ENCODE measurements around the gene DTHD1. TPM values are rescaled to one million over a fixed set of nuclear protein-coding genes. Genes with fewer than 3 reads are reported as not detected.

DTHD1 gene
- total and polyA plus RNA-seq, 4 donors = 1.5 to 33.4 (median 9.1) TPM

GRCh38 chr4:36320117-36320896 is 38.9 kb downstream of the DTHD1 start:
- ATAC-seq (ENCODE audit: insufficient read depth, low FRiP score) (no peak), DNase-seq (no peak)
- H3K27ac ChIP-seq (ENCODE audit: low read depth in 1 of 2, low read length in 1 of 2) = no peak overlapping the region
- TF ChIP-seq CTCF (IDR thresholded peaks at IDR 0.05; ENCODE audit: control extremely low read depth, extremely low read depth) = no peak
- H3K4me3 ChIP-seq = no peak overlapping the region
- H3K27me3 ChIP-seq (ENCODE audit: control insufficient read depth in 3 of 3, insufficient read depth in 3 of 3, low read length in 2 of 3) = no peaks in the 10 kb centered on the region
- no peaks in the 10 kb centered on the region for H3K4me1 ChIP-seq (ENCODE audit: control insufficient read depth in 5 of 5, insufficient read depth in 5 of 5, low read length in 5 of 5)
- H3K9me3 ChIP-seq (ENCODE audit: control insufficient read depth in 4 of 4, insufficient read depth in 3 of 4, low read length in 3 of 4) = no peaks in the 10 kb centered on the region
- 85 to 86% methylated on average over 6 of the region's 6 CpGs for WGBS, 2 donors
- H3K36me3 ChIP-seq (ENCODE audit: control insufficient read depth in 4 of 4, insufficient read depth in 4 of 4, low read length in 4 of 4) = no peaks in the 10 kb centered on the region
- no peak overlapping the region for H3K9ac ChIP-seq (ENCODE audit: insufficient read depth in 1 of 2, low read length in 2 of 2)

GRCh38 chr4:36321176-36321575 is 39.8 kb downstream of the DTHD1 start:
- DNase-seq (no peak), ATAC-seq (ENCODE audit: insufficient read depth, low FRiP score) (no peak)
- Histone ChIP-seq H3K4me3 (no peak overlapping the region), H3K36me3 (ENCODE audit: control insufficient read depth in 4 of 4, insufficient read depth in 4 of 4, low read length in 4 of 4) (no peaks in the 10 kb centered on the region), H3K27me3 (ENCODE audit: control insufficient read depth in 3 of 3, insufficient read depth in 3 of 3, low read length in 2 of 3) (no peaks in the 10 kb centered on the region), H3K9ac (ENCODE audit: insufficient read depth in 1 of 2, low read length in 2 of 2) (no peak overlapping the region), H3K27ac (ENCODE audit: low read depth in 1 of 2, low read length in 1 of 2) (no peak overlapping the region), H3K4me1 (ENCODE audit: control insufficient read depth in 5 of 5, insufficient read depth in 5 of 5, low read length in 5 of 5) (no peaks in the 10 kb centered on the region), H3K9me3 (ENCODE audit: control insufficient read depth in 4 of 4, insufficient read depth in 3 of 4, low read length in 3 of 4) (no peaks in the 10 kb centered on the region)
- no peak for TF ChIP-seq CTCF (IDR thresholded peaks at IDR 0.05; ENCODE audit: control extremely low read depth, extremely low read depth)
- WGBS, 2 donors = 53 to 74% methylated on average over 4 of the region's 4 CpGs

DNA sequence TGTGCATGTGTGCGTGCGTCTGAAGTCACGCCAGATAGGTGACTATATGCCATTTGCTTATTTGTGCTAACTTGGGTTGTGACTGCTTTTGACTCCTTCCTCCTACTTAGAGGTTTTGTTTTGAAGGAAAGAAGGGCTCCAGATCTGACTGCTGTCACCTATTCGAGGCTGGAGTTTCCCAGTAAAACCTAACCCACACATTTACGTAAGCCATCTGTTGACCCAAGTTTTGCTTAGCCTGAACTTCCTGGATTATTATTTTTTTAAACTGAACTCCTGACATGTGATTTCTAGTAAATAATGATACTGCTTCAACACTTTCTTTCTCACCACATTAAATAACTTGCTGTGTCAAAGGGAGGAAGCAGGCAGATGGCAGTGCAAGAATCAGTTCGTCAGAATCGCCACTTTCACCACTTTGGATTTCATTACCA is 41.5 kb downstream of the DTHD1 start:
- peak; percentile 37 for ATAC-seq (ENCODE audit: insufficient read depth, low FRiP score)
- H3K4me3 ChIP-seq = no peak overlapping the region
- WGBS, 2 donors = 34 to 50% methylated on average over 7 of the region's 7 CpGs
- H3K36me3 ChIP-seq (ENCODE audit: control insufficient read depth in 4 of 4, insufficient read depth in 4 of 4, low read length in 4 of 4) = no peaks in the 10 kb centered on the region
- H3K27me3 ChIP-seq (ENCODE audit: control insufficient read depth in 3 of 3, insufficient read depth in 3 of 3, low read length in 2 of 3) = no peaks in the 10 kb centered on the region
- no peak for TF ChIP-seq CTCF (IDR thresholded peaks at IDR 0.05; ENCODE audit: control extremely low read depth, extremely low read depth)
- no peak overlapping the region for H3K27ac ChIP-seq (ENCODE audit: low read depth in 1 of 2, low read length in 1 of 2)
- H3K9ac ChIP-seq (ENCODE audit: insufficient read depth in 1 of 2, low read length in 2 of 2) = no peak overlapping the region
- peak in 2 of 3 donors; percentile 10 to 13 for DNase-seq
- no peaks in the 10 kb centered on the region for H3K9me3 ChIP-seq (ENCODE audit: control insufficient read depth in 4 of 4, insufficient read depth in 3 of 4, low read length in 3 of 4)
- no peaks in the 10 kb centered on the region for H3K4me1 ChIP-seq (ENCODE audit: control insufficient read depth in 5 of 5, insufficient read depth in 5 of 5, low read length in 5 of 5)
